ENCODE measurements around the gene PNMA6E. TPM values are rescaled to one million over a fixed set of nuclear protein-coding genes. Genes with fewer than 3 reads are reported as not detected.

The PNMA6E gene
- total RNA-seq, 2 donors from 2014 or later, result 6.9 TPM; not detected in 1

- WGBS, result 81% methylated on average over 3 of the region's 12 CpGs
- no peaks in the 10 kb centered on the region for H3K9me3 ChIP-seq
- intact Hi-C loops (cut with DNase I), result no loop called here
- H3K4me3 ChIP-seq, result no peak overlapping the region
- H3K4me1 ChIP-seq (replicated peaks), result no peaks in the 10 kb centered on the region
- TF ChIP-seq POLR2A (IDR thresholded peaks at IDR 0.05), result no peak
- no peak for TF ChIP-seq POLR2AphosphoS5 (IDR thresholded peaks at IDR 0.05)
- no peak for TF ChIP-seq CTCF (IDR thresholded peaks at IDR 0.05)
- H3K27me3 ChIP-seq (replicated peaks; ENCODE audit: insufficient read depth), result no peaks in the 10 kb centered on the region
- H3K36me3 ChIP-seq, result no peaks in the 10 kb centered on the region
- H3K27ac ChIP-seq, result no peak overlapping the region
- no peak for DNase-seq (ENCODE audit: low spot score)
Observed at GRCh38 chrX:153353416-153353815, 47.7 kb downstream of the PNMA6E start.

- 93% methylated on average over 1 of the region's 3 CpGs for WGBS
Observed at GRCh38 chrX:153352858-153353257, 48.3 kb downstream of the PNMA6E start.

DNA sequence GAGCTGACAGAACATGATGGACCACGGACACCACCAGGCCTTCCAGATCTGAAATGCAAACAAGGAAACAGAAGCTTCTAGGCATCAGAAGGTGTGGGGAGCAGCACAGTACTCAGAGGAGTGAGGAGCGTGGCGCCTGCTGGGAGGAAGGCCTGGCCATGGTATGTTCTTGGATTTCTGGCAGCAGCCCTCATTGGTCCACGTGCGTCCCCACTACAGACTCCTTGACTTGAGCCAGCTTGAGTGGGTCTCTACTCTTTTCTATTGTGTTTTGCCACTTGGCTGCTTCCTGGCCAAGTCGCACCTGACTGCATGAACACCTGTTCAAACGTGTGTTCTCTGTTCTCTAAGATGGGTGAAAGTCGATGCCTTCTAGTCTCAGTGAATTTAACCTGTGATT, 49.2 kb downstream of the PNMA6E start:
- Histone ChIP-seq H3K27ac (no peak overlapping the region), H3K27me3 (replicated peaks; ENCODE audit: insufficient read depth) (no peaks in the 10 kb centered on the region), H3K36me3 (no peaks in the 10 kb centered on the region), H3K4me1 (replicated peaks) (no peaks in the 10 kb centered on the region), H3K4me3 (no peak overlapping the region), H3K9me3 (no peaks in the 10 kb centered on the region)
- WGBS, result 88% methylated on average over 6 of the region's 8 CpGs
- intact Hi-C loops (cut with DNase I), result no loop called here
- no peak for DNase-seq (ENCODE audit: low spot score)
- no peak for TF ChIP-seq POLR2AphosphoS5 (IDR thresholded peaks at IDR 0.05)
- TF ChIP-seq CTCF (IDR thresholded peaks at IDR 0.05), result no peak
- TF ChIP-seq POLR2A (IDR thresholded peaks at IDR 0.05), result no peak

More at GRCh38 chrX:153352858-153353257, 48.3 kb downstream of the PNMA6E start:
- Histone ChIP-seq H3K4me1 (replicated peaks) (no peaks in the 10 kb centered on the region), H3K4me3 (no peak overlapping the region), H3K27ac (no peak overlapping the region), H3K9me3 (no peaks in the 10 kb centered on the region), H3K36me3 (no peaks in the 10 kb centered on the region), H3K27me3 (replicated peaks; ENCODE audit: insufficient read depth) (no peaks in the 10 kb centered on the region)
- TF ChIP-seq CTCF (IDR thresholded peaks at IDR 0.05) (no peak), POLR2AphosphoS5 (IDR thresholded peaks at IDR 0.05) (no peak), POLR2A (IDR thresholded peaks at IDR 0.05) (no peak)
- no peak for DNase-seq (ENCODE audit: low spot score)
- intact Hi-C loops (cut with DNase I), result no loop called here

GRCh38 chrX:153349952-153350351, 51.2 kb downstream of the PNMA6E start:
- 100% methylated on average over 4 of the region's 5 CpGs for WGBS
- no peak for TF ChIP-seq POLR2AphosphoS5 (IDR thresholded peaks at IDR 0.05)
- TF ChIP-seq POLR2A (IDR thresholded peaks at IDR 0.05), result no peak
- no peak for TF ChIP-seq CTCF (IDR thresholded peaks at IDR 0.05)
- no peak overlapping the region for H3K27ac ChIP-seq
- no peaks in the 10 kb centered on the region for H3K36me3 ChIP-seq
- no peak overlapping the region for H3K4me3 ChIP-seq
- no peaks in the 10 kb centered on the region for H3K27me3 ChIP-seq (replicated peaks; ENCODE audit: insufficient read depth)
- no peaks in the 10 kb centered on the region for H3K9me3 ChIP-seq
- no peak for DNase-seq (ENCODE audit: low spot score)
- intact Hi-C loops (cut with DNase I), result no loop called here
- no peaks in the 10 kb centered on the region for H3K4me1 ChIP-seq (replicated peaks)

DNA sequence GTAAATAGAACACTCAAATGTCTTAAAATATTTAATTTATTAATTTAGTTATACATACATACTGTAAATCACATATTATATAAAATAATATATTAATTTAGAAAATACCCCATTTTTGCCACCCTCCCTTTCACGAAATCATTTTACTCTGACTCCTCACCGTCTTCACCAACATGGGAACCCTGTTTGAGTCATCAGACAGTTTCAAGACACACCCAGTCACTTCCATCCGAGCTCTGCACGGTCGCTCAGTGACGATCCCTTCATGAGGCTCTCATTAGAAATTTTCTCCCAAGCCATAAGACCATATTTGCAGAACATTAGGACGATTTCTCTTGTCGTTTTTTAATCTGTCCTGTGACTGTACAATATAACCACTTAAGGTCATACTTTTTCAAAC, 52.7 kb downstream of the PNMA6E start:
- H3K27ac ChIP-seq, result no peak overlapping the region
- intact Hi-C loops (cut with DNase I), result no loop called here
- WGBS, result 92% methylated on average over 8 of the region's 8 CpGs
- H3K27me3 ChIP-seq (replicated peaks; ENCODE audit: insufficient read depth), result no peaks in the 10 kb centered on the region
- no peak for TF ChIP-seq CTCF (IDR thresholded peaks at IDR 0.05)
- H3K36me3 ChIP-seq, result no peaks in the 10 kb centered on the region
- no peaks in the 10 kb centered on the region for H3K9me3 ChIP-seq
- no peak for DNase-seq (ENCODE audit: low spot score)
- no peak overlapping the region for H3K4me3 ChIP-seq
- no peaks in the 10 kb centered on the region for H3K4me1 ChIP-seq (replicated peaks)

Measured in prostate gland (tissue), 2 donors.